A549 treated with Hydrocortisone at 1 μM for 4 hours (cell line): ENCODE results near the gene B9D1. TPM values are rescaled to one million over a fixed set of nuclear protein-coding genes. Genes with fewer than 3 reads are reported as not detected.

Experiments
- total RNA-seq: library from RNA; stranded (reverse); fragments of 200-300 nt; extraction: Qiagen RNA extraction; gene quantifications from 5 replicates; pipeline ENCODE4 v1.2.3, GENCODE V29; 2022

B9D1 gene, protein sequence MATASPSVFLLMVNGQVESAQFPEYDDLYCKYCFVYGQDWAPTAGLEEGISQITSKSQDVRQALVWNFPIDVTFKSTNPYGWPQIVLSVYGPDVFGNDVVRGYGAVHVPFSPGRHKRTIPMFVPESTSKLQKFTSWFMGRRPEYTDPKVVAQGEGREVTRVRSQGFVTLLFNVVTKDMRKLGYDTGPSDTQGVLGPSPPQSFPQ
- 43.7 to 50.7 TPM (median 46.2 TPM) in 5 replicates for total RNA-seq

GRCh38 chr17:19362277-19363113 is at the start of gene B9D1:
B9D1 (minus strand) TSS chr17:19362723; CDS start chr17:19362569, 154 bp downstream.

DNA sequence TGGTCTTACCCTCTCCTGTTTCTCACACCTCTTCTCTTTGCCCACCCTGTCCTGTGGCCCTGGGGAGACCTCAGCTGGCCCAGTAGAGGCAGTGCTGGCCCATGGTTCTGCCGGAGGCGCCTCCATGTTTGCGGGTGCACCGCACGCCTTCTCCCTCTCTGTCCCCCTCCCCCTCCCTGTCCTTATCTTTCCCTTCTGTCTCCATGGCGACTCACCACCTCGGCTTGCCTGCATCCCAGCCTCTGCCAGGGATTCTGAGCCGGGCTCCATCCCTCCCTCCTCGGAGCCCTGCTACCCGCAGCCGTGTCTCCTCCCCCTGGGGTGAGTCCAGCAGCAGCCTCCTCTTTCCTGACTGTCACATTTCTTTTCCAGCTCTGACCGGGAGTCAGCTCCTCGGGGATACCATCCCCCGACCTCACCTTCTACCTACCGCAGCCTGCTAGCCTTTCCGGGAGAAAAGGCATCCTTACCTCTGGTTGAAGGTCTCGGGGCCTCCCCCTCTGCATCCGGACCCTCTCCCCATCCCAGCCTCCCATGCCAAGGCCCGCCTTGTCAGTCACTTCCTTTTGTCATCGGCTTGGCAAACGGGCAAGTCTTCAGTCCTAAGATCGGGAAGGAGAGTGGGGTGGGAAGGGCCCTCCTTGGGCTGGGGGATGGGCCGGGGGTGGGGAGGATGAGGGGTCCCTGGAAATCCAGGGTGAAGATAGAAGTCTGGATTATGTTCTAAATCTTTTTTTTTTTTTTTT is 48.5 kb upstream of the B9D1 start, which contains the start of gene RNF112:
TSS of gene RNF112 (plus strand) at position 358 of the 746 bp plus-strand sequence. CDS start at position 535, 177 bp downstream.

DNA sequence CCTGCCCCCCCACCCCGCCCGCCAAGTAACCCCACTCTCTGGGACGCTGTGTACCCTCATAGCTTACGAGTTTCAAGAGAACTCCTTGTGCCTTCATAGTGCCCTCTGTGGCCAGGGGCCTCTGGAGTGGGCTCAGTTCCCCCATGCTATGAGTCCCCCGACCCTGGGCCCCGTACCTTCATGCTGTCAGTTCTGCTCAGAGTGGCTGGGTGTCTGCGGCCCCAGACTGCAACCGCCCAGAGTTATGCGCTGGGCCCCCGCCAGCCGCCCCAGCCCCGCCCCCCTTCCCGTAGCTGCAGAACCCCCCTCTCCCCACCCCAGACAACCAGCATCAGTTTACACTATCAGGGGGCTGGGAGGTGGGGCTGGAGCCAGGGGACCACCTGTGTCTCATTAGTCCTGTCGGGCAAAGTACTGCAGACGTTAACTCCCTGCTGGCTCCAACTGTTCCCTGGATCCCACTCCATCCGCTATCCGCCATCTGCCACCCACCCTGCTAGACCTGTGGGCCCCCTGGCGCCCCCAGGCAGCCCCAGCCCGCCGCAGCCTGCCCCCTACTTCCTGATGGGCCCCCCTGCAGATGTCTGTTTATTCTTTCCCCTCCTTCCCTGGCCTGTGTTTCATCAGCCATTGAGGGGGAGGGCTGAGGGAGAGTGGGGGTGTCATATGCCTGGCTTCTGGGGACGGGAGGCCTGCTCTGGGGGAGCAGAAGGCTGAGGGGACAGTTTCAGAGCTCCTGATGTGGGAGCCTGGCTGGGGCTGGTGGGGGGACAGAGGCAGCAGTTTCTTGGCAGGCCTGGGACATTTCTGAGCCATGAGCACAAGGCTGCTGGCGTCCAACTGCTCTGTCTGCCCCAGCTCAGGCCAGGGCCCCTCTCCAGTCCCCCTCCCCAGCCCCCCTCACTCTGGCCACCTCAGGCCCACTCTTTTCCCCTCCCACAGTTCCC is 24.7 kb upstream of the B9D1 start, which contains the start of gene MFAP4:
TSS of gene MFAP4 (minus strand) at position 217 of the 947 bp plus-strand sequence. CDS start at position 182, 35 bp downstream.

GRCh38 chr17:19378416-19379360 is 16.2 kb upstream of the B9D1 start, which contains the start of gene MAPK7:
MAPK7 (plus strand) TSS chr17:19378498; CDS start chr17:19378901, 403 bp downstream.

Other genes with a start within 250 kb of the B9D1 start
- gene GRAPL, start 235.1 kb downstream of the B9D1 start, total RNA-seq = 0.12 to 0.22 TPM in 2 of 5 replicates, not detected in the others
- 47.6 to 68.2 TPM (median 58.2 TPM) in 5 replicates for gene EPN2, start 125.4 kb downstream of the B9D1 start, total RNA-seq
- 22.4 to 30.6 TPM (median 26.2 TPM) in 5 replicates for gene MAPK7, start 15.8 kb upstream of the B9D1 start, total RNA-seq
- 0.10 to 0.14 TPM (median 0.10 TPM) in 3 of 5 replicates, not detected in the others for gene MFAP4, start 24.5 kb upstream of the B9D1 start, total RNA-seq
- gene RNF112, start 48.5 kb upstream of the B9D1 start, total RNA-seq = 0.48 to 0.71 TPM (median 0.62 TPM) in 5 replicates
- gene SLC47A1, start 171.1 kb upstream of the B9D1 start, total RNA-seq = 19.3 to 24.3 TPM (median 20.6 TPM) in 5 replicates